C4-2B (cell line): ENCODE results near the gene AMIGO2.

Experiments used
- CTCF ChIP-seq: fragments of 450-650 bp; conservative IDR thresholded peaks from 2 replicates; pipeline ENCODE4 v1.5.1; 2017; ENCODE audit warnings: mild to moderate bottlenecking
- ZFX ChIP-seq: fragments of 450-650 bp; IDR thresholded peaks from 2 replicates; pipeline ENCODE4 v1.6.1; 2017

- TF ChIP-seq CTCF: no peak
- no peak for TF ChIP-seq ZFX
Observed at GRCh38 chr12:47065546-47065945, 14.2 kb downstream of the AMIGO2 start.
